Measurements from ENCODE around the gene RAX. TPM values are rescaled to one million over a fixed set of nuclear protein-coding genes. Genes with fewer than 3 reads are reported as not detected.

Gene RAX
- total and polyA plus RNA-seq, 2 of the 8 experiments (the other 6 are each of a cell fraction or from before 2014, with no cell fraction given): 0.12 to 0.52 TPM

DNA sequence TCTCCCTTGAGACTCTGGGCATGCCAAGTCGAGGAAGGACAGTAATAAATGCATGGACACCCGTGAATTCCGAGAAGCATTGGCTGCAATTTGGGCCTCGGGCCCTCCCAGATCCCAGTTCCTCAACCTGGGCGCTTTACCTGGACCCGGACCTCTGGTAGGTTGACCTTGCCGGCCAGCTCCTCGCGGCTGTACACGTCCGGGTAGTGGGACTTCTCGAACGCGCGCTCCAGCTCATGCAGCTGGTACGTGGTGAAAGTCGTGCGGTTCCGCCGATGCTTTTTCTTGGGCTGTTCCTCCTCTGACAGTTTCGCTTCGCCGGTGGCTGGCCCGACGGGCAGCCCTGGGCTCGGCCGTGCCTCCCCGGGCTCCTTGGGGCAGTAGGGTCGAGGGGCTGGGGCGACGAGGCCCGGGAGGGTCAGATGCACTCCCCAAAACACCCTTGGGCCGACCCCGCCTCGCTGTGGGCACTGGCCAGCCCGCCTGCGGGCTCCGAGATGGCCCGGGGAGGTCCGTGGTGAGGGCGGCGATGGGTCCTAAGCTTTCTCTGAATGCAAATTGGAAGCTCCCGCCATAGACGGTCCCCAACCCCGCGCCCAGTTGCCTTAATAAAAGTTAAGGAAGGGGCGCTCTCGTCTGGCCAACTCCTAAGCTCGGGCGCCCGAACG lies 899 bp downstream of the RAX start (continued):
- TF ChIP-seq, protein P1, sequence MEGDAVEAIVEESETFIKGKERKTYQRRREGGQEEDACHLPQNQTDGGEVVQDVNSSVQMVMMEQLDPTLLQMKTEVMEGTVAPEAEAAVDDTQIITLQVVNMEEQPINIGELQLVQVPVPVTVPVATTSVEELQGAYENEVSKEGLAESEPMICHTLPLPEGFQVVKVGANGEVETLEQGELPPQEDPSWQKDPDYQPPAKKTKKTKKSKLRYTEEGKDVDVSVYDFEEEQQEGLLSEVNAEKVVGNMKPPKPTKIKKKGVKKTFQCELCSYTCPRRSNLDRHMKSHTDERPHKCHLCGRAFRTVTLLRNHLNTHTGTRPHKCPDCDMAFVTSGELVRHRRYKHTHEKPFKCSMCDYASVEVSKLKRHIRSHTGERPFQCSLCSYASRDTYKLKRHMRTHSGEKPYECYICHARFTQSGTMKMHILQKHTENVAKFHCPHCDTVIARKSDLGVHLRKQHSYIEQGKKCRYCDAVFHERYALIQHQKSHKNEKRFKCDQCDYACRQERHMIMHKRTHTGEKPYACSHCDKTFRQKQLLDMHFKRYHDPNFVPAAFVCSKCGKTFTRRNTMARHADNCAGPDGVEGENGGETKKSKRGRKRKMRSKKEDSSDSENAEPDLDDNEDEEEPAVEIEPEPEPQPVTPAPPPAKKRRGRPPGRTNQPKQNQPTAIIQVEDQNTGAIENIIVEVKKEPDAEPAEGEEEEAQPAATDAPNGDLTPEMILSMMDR (IDR thresholded peaks at IDR 0.05; ENCODE audit: control extremely low read depth in 1 of 3, insufficient read depth in 1 of 3, low read depth in 1 of 3, low read length in 3 of 3): no peak
- TF ChIP-seq GTF2F1 (IDR thresholded peaks at IDR 0.05; ENCODE audit: borderline replicate concordance, low read depth, low read length) (no peak), RFX5 (IDR thresholded peaks at IDR 0.05; ENCODE audit: borderline replicate concordance, low read depth, low read length) (no peak), HDAC2 (IDR thresholded peaks at IDR 0.05; ENCODE audit: borderline replicate concordance in 1 of 2, low read depth in 2 of 2, low read length in 2 of 2) (no peak; a peak in 1 of 4 replicates), ZNF274 (IDR thresholded peaks at IDR 0.05; ENCODE audit: borderline replicate concordance, extremely low read depth, low read length) (no peak), SUZ12 (IDR thresholded peaks at IDR 0.05; ENCODE audit: low read length) (peak; percentile 98), EZH2 (IDR thresholded peaks at IDR 0.05; ENCODE audit: low read depth, low read length, severe bottlenecking) (peak; percentile 98)
